Upper lobe of left lung (tissue), 6 donors: ENCODE data around the gene CDC34. TPM values are rescaled to one million over a fixed set of nuclear protein-coding genes. Genes with fewer than 3 reads are reported as not detected.

Experiments
- ATAC-seq, 2 donors: fragments of 200-7000 bp; cut with Tn5 transposase; one replicate each; pipeline ENCODE4 v1.9.1; 2022; ENCODE audit warnings: mild to moderate bottlenecking in 2 of 2, moderate library complexity in 2 of 2; ENCODE audit not compliant: low FRiP score in 2 of 2
- DNase-seq, 2 donors: peaks; one replicate each; pipeline ENCODE4 v3.0.0-alpha.2; 2019 to 2020
- H3K27ac ChIP-seq, 4 donors: fragments of 200-600 bp; sonication (generic); one replicate each; pipeline ENCODE4 v1.5.1; 2016 to 2019
- H3K27me3 ChIP-seq, 4 donors: fragments of 200-600 bp; sonication (generic); one replicate each; pipeline ENCODE4 v1.5.1; 2017 to 2019
- H3K36me3 ChIP-seq, 4 donors: fragments of 200-600 bp; sonication (generic); one replicate each; pipeline ENCODE4 v1.5.1; 2016 to 2019
- H3K4me1 ChIP-seq, 4 donors: fragments of 200-600 bp; sonication (generic); one replicate each; pipeline ENCODE4 v1.5.1; 2018 to 2019
- H3K4me3 ChIP-seq, 4 donors: fragments of 200-600 bp; sonication (generic); one replicate each; pipeline ENCODE4 v1.5.1; 2017 to 2019; ENCODE audit warnings: mild to moderate bottlenecking in 2 of 4, moderate library complexity in 1 of 4
- H3K9me3 ChIP-seq, 4 donors: fragments of 200-600 bp; sonication (generic); one replicate each; pipeline ENCODE4 v1.5.1; 2018 to 2019
- CTCF ChIP-seq, 6 experiments: fragments of 450-650 bp in 4 of 6; fragments of 200-600 bp in 2 of 6; sonication (generic) in 2 of 6; IDR thresholded peaks; one replicate each; pipeline ENCODE4 v1.5.1; 2016 to 2019; ENCODE audit warnings: antibody characterized with exemption in 6 of 6
- EP300 ChIP-seq, 4 donors: sonication (generic); formaldehyde crosslinking; IDR thresholded peaks; one replicate each; pipeline ENCODE4 v1.5.1; 2017; ENCODE audit warnings: antibody characterized with exemption in 4 of 4, control low read depth in 2 of 4
- POLR2A ChIP-seq, 4 donors: fragments of 450-650 bp; IDR thresholded peaks; one replicate each; pipeline ENCODE4 v1.5.1; 2016 to 2017; ENCODE audit warnings: antibody characterized with exemption in 4 of 4, mild to moderate bottlenecking in 2 of 4
- POLR2AphosphoS5 ChIP-seq, 2 donors: sonication (generic); formaldehyde crosslinking; IDR thresholded peaks; one replicate each; pipeline ENCODE4 v1.5.1; 2017; ENCODE audit warnings: antibody characterized with exemption in 2 of 2
- WGBS, 2 donors: methylation state at CpG; one replicate each; pipeline ENCODE4 v1.1.5; 2017 to 2018; 5-methylcytosine and 5-hydroxymethylcytosine counted together
- total RNA-seq, 6 donors: library from RNA; depleted of rRNA in 4 of 6; stranded (reverse); fragments of >200 nt in 4 of 6; gene quantifications; one replicate each; pipeline versions ENCODE4 v1.1.0 to v1.2.1, GENCODE V29; 2016 to 2021
- donor health status: DM: no; HTN: no; CAD: no; lungs with moderate emphysema.
- donor health status: DM: no; HTN: yes; CAD: no; lungs with severe emphysema.

The CDC34 gene
- total RNA-seq, 6 donors from 2014 or later, result 42.7 to 140 (median 52.4) TPM

- Histone ChIP-seq H3K4me1 (peaks cover 21 to 36% (median 28%) of the 10 kb centered on the region in 4 donors), H3K27me3 (no peaks in the 10 kb centered on the region), H3K4me3 (no peak overlapping the region), H3K36me3 (no peaks in the 10 kb centered on the region), H3K9me3 (no peaks in the 10 kb centered on the region), H3K27ac (peak overlapping the region in 3 of 4 donors; percentile 38 to 57 (median 50))
- 90 to 94% methylated on average over 7 to 14 of the region's 14 CpGs for WGBS, 2 donors
- DNase-seq, result no peak
- TF ChIP-seq CTCF (IDR thresholded peaks at IDR 0.05) (no peak), POLR2A (IDR thresholded peaks at IDR 0.05) (no peak), POLR2AphosphoS5 (IDR thresholded peaks at IDR 0.05) (no peak), EP300 (IDR thresholded peaks at IDR 0.05) (no peak)
- ATAC-seq, result no peak
Measured at GRCh38 chr19:555474-555808, 23.9 kb downstream of the CDC34 start.

DNA sequence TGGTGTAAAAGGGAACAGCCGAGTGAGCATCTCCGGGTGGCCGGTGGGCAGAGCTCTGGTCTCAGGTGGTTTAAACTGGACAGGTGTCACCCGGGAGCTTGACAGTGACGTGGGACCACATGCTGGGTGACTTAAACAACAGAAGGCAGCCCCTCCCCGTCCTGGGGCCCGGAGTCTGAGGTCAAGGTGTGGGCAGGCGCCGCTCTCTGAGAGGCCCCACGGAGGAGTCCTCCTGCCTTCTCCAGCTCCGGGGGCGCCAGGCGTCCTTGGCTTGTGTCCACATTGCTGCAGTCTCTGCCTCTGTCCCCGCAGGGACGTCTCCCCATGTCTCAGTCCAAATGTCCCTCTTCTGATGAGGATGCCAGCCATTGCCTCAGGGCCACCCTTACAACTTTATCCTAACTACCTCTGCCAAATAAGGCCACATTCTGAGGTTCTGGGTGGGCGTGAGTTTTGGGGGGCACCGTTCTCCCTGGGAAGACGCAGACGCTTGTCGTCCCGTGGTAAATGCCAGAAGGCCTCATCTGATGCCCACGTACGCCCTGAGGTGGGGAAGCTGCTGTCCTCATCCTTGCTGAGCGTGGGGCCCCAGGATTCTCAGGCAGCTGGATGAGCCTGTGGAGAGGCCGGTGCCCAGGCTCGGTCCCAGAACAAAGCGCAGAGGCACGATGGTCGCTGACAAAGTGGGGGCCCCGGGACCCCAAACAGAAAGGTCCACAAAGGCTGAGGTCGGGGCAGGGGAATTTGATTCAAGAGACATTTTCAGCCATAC is 25.2 kb downstream of the CDC34 start:
- 83 to 88% methylated on average over 10 to 26 of the region's 31 CpGs for WGBS, 2 donors
- Histone ChIP-seq H3K9me3 (no peaks in the 10 kb centered on the region), H3K27ac (peak overlapping the region; percentile 38 to 57 (median 49)), H3K36me3 (no peaks in the 10 kb centered on the region), H3K27me3 (no peaks in the 10 kb centered on the region), H3K4me1 (peaks cover 21 to 31% (median 28%) of the 10 kb centered on the region in 4 donors), H3K4me3 (no peak overlapping the region)
- DNase-seq, result no peak
- TF ChIP-seq EP300 (IDR thresholded peaks at IDR 0.05), result no peak
- no peak for TF ChIP-seq POLR2AphosphoS5 (IDR thresholded peaks at IDR 0.05)
- TF ChIP-seq CTCF (IDR thresholded peaks at IDR 0.05), result no peak
- no peak for TF ChIP-seq POLR2A (IDR thresholded peaks at IDR 0.05)
- ATAC-seq, result peak; percentile 13

GRCh38 chr19:558770-559439 is 27.3 kb downstream of the CDC34 start:
- 58 to 64% methylated on average over 14 to 17 of the region's 21 CpGs for WGBS, 2 donors
- H3K4me1 ChIP-seq, result peaks cover 21 to 31% (median 28%) of the 10 kb centered on the region in 4 donors
- TF ChIP-seq EP300 (IDR thresholded peaks at IDR 0.05), result no peak
- no peak for TF ChIP-seq POLR2A (IDR thresholded peaks at IDR 0.05)
- TF ChIP-seq CTCF (IDR thresholded peaks at IDR 0.05), result no peak
- no peak for TF ChIP-seq POLR2AphosphoS5 (IDR thresholded peaks at IDR 0.05)
- no peaks in the 10 kb centered on the region for H3K9me3 ChIP-seq
- no peak for ATAC-seq
- no peaks in the 10 kb centered on the region for H3K36me3 ChIP-seq
- no peak overlapping the region for H3K4me3 ChIP-seq
- H3K27ac ChIP-seq, result peak overlapping the region in 3 of 4 donors; percentile 50 to 61 (median 61)
- DNase-seq, result no peak
- no peaks in the 10 kb centered on the region for H3K27me3 ChIP-seq

DNA sequence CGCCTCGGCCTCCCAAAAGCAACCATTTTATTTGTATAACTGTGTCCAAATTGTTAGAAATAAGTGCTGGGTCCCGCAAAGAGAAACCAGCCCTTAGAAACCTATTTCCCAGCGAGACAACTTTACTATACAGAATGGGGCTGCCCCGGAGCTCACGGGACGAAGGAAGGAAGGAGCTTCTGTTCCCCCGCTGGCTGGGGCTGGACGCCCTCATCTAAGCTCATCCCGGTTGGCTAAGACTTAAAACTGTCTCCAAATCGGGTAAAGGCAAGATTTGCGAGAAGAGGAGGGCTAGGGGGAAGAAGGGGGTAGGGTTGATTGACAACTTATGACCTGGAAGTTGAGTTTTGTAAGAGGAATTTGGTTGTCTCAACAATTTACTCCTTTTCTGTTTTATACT is 28.6 kb downstream of the CDC34 start:
- WGBS, 2 donors, result 79 to 82% methylated on average over 12 of the region's 12 CpGs
- Histone ChIP-seq H3K27ac (no peak overlapping the region), H3K27me3 (no peaks in the 10 kb centered on the region), H3K4me1 (peaks cover 21 to 31% (median 28%) of the 10 kb centered on the region in 4 donors), H3K9me3 (no peaks in the 10 kb centered on the region), H3K4me3 (no peak overlapping the region), H3K36me3 (no peaks in the 10 kb centered on the region)
- no peak for TF ChIP-seq POLR2AphosphoS5 (IDR thresholded peaks at IDR 0.05)
- no peak for TF ChIP-seq CTCF (IDR thresholded peaks at IDR 0.05)
- no peak for TF ChIP-seq POLR2A (IDR thresholded peaks at IDR 0.05)
- no peak for TF ChIP-seq EP300 (IDR thresholded peaks at IDR 0.05)
- ATAC-seq, result no peak
- no peak for DNase-seq
